Measurements from ENCODE around the gene MMP17.

DNA sequence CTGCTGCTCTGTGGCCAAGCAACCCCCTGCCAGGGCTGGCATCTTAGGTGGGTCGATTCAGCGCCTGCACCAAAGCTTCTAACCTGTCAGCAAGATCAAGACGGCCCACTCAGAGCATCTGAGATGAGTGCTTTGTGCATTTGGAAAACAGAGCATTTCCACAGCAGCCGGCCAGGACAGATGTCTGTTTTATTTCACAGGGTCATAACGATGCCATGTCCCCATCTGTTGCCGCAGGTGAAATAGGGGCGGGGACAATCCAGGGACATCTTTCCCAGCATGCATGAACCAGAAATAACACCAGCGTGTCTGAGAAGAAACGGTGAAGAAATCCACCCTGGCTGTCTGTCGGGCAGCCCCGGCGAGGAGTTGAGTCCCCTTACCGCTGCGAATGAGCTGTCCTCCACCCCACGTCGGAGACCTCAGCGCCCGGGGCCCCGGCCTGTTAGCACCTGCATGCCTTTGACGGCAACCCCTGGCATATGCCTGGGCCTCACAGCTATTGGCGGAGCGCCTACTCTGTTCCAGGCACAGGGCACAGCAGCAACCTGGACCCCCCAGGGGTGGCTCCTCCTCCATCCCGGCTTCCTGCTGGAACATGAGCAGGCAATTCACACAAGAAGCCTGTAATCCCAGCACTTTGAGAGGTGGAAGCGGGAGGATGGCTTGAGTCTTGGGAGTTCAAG is 35.7 kb downstream of the MMP17 start:
- TF ChIP-seq, protein P1, sequence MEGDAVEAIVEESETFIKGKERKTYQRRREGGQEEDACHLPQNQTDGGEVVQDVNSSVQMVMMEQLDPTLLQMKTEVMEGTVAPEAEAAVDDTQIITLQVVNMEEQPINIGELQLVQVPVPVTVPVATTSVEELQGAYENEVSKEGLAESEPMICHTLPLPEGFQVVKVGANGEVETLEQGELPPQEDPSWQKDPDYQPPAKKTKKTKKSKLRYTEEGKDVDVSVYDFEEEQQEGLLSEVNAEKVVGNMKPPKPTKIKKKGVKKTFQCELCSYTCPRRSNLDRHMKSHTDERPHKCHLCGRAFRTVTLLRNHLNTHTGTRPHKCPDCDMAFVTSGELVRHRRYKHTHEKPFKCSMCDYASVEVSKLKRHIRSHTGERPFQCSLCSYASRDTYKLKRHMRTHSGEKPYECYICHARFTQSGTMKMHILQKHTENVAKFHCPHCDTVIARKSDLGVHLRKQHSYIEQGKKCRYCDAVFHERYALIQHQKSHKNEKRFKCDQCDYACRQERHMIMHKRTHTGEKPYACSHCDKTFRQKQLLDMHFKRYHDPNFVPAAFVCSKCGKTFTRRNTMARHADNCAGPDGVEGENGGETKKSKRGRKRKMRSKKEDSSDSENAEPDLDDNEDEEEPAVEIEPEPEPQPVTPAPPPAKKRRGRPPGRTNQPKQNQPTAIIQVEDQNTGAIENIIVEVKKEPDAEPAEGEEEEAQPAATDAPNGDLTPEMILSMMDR (IDR thresholded peaks at IDR 0.05): no peak
- TF ChIP-seq POLR2A (IDR thresholded peaks at IDR 0.05) (no peak), POLR2AphosphoS5 (IDR thresholded peaks at IDR 0.05) (no peak)
